HG02870 (cell line): Measurements from ENCODE around the gene BMP8B.
"Not testable (repeated sequence)": the region's sequence is repeated elsewhere in the genome, so short reads cannot be mapped to it uniquely, and the experiment has no call there.

ENCODE experiments used
- ATAC-seq: cut with Tn5 transposase; IDR thresholded peaks from one replicate; pipeline ENCODE4 v1.9.1; 2021; ENCODE audit warnings: mild to moderate bottlenecking, moderate library complexity; ENCODE audit not compliant: unreplicated experiment

Gene BMP8B

GRCh38 chr1:39779137-39779536 lies 9.5 kb downstream of the BMP8B start:
- no peak for ATAC-seq

GRCh38 chr1:39778463-39779099 lies 10.1 kb downstream of the BMP8B start:
- ATAC-seq: not testable (repeated sequence)

GRCh38 chr1:39777896-39778295 lies 10.8 kb downstream of the BMP8B start:
- not testable (repeated sequence) for ATAC-seq

- no peak for ATAC-seq
Measured at GRCh38 chr1:39777306-39777705, 11.4 kb downstream of the BMP8B start.

GRCh38 chr1:39776886-39777285 lies 11.8 kb downstream of the BMP8B start:
- ATAC-seq: no peak

- peak; percentile 36 for ATAC-seq
Measured at GRCh38 chr1:39776400-39776713, 12.3 kb downstream of the BMP8B start.

GRCh38 chr1:39775676-39776399 lies 12.8 kb downstream of the BMP8B start:
- peak; percentile 39 for ATAC-seq

GRCh38 chr1:39775141-39775540 lies 13.5 kb downstream of the BMP8B start:
- ATAC-seq: not testable (repeated sequence)

GRCh38 chr1:39773369-39773979 lies 15.2 kb downstream of the BMP8B start:
- ATAC-seq: not testable (repeated sequence)

- ATAC-seq: not testable (repeated sequence)
Measured at GRCh38 chr1:39771022-39771532, 17.6 kb downstream of the BMP8B start, which contains the start of gene OXCT2. OXCT2 (minus strand) TSS chr1:39771348; CDS start chr1:39771255, 93 bp downstream.

GRCh38 chr1:39770100-39771021 lies 18.3 kb downstream of the BMP8B start:
- not testable (repeated sequence) for ATAC-seq

- not testable (repeated sequence) for ATAC-seq
Measured at GRCh38 chr1:39769502-39769901, 19.2 kb downstream of the BMP8B start.

GRCh38 chr1:39766466-39766865 lies 22.2 kb downstream of the BMP8B start:
- not testable (repeated sequence) for ATAC-seq

- ATAC-seq: not testable (repeated sequence)
Measured at GRCh38 chr1:39764512-39764911, 24.2 kb downstream of the BMP8B start.

- ATAC-seq: not testable (repeated sequence)
Measured at GRCh38 chr1:39763619-39764374, 24.9 kb downstream of the BMP8B start.

GRCh38 chr1:39762550-39763540 lies 25.8 kb downstream of the BMP8B start:
- ATAC-seq: no peak

- ATAC-seq: no peak
Measured at GRCh38 chr1:39761557-39762260, 27.0 kb downstream of the BMP8B start.

- no peak for ATAC-seq
Measured at GRCh38 chr1:39761016-39761415, 27.6 kb downstream of the BMP8B start.
